HS-5 (cell line): ENCODE data around the gene FGFBP3.

Source experiments
- DNase-seq: peaks from one replicate; pipeline ENCODE4 v3.0.0-alpha.2; 2012; ENCODE audit warnings: low read depth

FGFBP3 gene, protein sequence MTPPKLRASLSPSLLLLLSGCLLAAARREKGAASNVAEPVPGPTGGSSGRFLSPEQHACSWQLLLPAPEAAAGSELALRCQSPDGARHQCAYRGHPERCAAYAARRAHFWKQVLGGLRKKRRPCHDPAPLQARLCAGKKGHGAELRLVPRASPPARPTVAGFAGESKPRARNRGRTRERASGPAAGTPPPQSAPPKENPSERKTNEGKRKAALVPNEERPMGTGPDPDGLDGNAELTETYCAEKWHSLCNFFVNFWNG

GRCh38 chr10:91909117-91909677, at the start of gene FGFBP3:
TSS of gene FGFBP3 (minus strand) at chr10:91909486. CDS start at chr10:91908969, 517 bp downstream.
- DNase-seq, result no peak

- no peak for DNase-seq
Measured at GRCh38 chr10:91957091-91957490, 47.8 kb upstream of the FGFBP3 start.

DNA sequence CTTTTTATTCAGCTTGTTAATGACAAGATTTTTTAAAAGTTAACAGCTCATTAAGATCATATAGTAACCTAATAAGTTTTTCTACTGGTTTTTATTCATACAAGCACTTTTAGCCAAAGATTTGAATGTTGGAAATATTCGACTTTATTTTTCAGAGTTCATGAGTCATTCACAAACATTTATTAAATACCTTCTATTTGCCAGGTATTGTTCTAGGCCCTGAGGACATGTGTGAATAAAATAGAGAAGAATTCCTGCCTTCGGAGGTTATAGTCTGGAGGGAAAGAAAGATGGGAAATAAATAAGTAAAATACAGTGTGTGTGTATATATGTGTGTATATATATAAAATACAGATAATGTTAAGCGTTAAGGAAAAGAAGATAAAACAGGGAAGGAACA, 45.8 kb upstream of the FGFBP3 start:
- DNase-seq, result no peak

DNA sequence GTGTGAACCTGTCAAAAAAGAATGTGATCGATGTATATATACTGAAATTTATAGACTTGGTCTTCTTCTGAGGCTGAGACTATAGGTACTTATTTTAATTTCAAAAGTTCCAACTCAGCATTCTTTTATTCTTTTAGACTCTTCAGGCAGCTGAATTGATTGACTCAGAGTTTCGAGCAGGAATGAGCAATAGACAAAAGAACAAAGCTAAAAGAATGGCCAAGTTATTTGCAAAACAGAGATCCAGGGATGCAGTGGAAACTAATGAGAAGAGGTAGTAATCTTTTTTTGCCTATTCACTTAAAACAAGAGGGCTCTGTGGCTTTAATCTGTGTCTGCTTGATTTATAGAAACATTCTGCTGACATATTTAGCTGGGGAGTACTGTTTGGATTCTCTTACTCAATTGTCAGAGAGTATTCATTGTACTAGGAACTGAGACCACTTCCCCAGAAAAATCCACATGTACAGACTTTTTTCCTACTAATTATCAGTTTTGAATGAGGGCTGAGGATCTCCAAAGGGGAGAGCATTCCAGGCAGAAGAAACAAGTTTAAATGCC, 44.4 kb upstream of the FGFBP3 start:
- no peak for DNase-seq

- peak; percentile 41 for DNase-seq
Measured at GRCh38 chr10:91944880-91945630, 35.8 kb upstream of the FGFBP3 start.

GRCh38 chr10:91941426-91941825, 32.1 kb upstream of the FGFBP3 start:
- no peak for DNase-seq

DNA sequence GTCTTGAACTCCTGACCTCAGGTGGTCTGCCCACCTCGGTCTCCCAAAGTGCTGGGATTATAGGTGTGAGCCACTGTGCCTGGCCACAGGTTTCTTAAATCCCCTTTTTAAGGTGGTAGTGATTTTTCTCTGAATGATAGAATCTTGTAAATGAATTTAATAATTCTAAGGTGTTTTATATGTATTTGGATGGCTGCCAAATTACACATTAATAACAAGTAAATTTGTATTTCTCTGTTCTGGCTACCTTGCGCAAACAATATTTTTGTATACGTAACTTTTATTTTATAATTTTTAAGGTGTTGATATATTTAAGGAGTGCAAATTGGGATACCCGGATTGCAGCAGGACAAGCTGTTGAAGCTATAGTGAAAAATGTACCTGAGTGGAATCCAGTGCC, 30.4 kb upstream of the FGFBP3 start:
- no peak for DNase-seq

DNA sequence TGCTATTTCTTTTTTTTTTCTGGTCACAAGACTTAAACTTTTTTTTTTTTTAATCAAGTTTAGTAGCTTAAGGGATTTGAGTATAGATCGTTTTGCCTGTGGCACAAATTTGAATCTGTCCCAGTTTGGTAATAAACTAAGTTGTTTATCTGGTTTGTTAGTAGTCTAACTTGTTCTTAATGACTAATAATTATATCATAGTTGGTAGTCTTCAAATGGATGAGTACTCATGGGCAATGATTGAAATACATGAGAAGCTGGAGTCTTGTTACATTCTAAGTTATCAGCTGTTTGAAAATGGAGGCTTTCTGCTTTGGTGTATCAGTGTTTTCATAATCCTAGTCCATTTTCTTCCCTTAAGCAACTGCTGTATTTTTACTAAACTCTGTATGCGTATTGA, 26.6 kb upstream of the FGFBP3 start:
- no peak for DNase-seq

DNA sequence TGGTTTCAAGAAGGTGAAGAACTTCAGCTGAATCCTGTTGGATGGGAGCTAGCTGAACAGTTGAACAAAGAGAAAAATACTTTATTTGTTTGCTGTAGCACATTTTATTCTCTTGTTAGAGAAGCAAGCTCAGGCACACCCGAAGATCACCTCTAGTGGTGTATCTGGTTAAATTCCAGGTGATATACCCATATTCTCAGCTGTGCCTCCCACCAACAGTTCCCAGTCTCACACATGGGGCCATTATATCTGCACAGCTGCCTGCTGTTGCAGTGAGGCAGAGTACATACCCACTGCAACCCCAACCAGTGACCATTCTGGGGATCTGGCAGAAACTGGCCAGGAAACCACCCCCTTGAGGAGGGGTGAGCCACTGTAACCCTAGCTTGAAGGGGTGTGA, 23.5 kb upstream of the FGFBP3 start:
- no peak for DNase-seq

DNA sequence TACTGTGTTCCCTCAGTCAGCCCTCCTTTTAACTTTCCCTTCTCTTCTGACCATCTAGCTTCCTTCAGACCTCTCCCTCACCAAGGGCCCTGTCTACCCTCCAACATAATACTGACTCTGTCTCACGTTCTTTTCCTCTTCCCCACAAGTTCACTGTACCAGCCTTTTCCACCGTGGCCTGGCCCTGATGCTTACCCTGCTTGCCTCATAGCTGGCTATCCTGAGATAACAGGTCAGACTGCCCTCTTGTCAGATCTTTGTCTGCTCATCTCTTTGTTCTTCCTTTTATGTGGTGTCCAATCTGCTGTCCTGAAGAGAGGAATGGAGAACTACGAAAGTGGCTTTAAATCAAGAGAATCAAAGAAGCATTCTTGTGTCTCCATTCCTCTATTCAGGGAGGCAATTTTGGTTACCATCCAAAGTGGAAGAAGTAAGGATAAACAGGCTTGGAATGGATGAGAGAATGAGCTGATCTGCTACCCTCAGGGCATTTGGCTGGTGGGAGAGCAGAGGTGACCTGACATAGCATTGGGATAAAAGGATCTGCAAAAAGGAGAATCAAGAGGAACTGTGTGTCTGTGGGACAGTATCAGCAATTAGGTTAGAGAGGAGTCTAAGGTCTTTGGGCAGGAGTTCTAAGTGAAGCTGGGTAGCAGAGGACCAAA, 22.4 kb upstream of the FGFBP3 start:
- no peak for DNase-seq

DNA sequence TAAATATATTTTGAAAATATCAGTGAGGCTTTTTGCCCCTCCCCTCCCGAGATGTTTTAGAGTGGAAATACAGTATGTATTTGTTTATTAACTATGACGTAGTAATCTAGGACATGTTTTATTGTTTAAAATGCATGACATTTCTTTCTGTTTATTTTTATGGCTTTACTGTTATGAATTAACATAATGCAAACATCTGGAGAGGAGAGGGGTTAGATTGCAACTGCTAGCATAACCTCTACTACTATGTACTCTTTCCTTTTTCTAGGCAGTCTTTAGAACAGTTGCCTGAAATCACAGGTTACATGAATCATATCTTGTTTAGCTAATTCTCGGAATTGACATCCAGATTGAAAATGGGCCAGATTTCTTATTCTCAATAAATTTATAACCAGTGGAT, 21.7 kb upstream of the FGFBP3 start:
- DNase-seq, result no peak

DNA sequence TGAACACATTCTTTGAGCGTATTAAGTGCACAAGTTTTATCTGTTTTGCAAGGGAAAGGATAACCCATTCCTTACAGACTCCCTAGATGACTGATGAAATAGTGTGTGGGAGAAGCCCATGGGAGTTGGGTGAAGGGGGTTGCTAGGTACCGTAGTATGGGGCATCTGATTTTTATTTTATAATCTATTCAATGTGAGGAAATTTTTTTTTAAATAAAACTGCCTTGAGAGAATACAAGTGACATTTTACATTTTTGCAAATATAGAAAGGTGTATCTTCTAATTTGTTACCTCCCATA, 15.7 kb upstream of the FGFBP3 start:
- DNase-seq, result no peak

DNA sequence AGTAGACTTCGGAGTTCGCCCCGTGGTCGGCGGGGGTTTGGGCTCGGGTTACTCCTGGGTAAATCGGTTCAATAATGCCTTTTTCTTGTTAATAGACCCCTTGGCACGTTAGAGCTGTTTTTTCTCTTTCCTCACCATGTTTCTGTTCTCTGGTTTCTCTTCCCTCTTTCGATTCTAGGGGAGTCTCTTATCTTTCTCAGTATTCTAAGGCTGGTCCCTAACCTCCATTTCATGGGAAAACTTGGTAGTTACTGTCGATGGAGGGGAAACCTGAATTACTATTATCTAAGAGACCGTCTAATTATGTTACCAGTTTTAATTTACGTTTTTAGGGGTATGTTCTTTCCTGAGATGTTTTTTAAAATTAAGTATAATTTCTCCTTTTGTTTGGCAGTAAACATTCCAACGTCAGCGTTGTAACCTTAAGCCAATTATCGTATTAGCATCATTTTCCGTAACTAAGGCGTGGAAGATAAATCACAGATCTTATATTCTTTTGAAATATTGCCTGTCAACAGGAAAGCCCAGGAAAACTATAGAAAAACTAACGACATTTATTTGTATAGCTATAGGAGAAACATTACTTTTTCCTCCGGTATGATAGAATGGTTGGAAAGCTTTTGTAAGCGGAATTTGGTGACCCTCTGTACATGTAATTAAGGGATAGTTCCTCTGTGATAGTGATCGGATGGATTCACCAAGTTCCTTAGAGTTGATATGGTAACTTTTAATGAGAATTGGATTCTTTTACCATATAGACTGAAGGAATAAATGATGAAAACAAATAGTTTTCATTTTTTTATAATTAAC, 15.1 kb upstream of the FGFBP3 start:
- DNase-seq, result no peak

- DNase-seq, result peak; percentile 79
Measured at GRCh38 chr10:91923371-91924211, 14.3 kb upstream of the FGFBP3 start, which contains the start of gene BTAF1. TSS of gene BTAF1 (plus strand) at chr10:91923770. CDS start at chr10:91924077, 307 bp downstream.

DNA sequence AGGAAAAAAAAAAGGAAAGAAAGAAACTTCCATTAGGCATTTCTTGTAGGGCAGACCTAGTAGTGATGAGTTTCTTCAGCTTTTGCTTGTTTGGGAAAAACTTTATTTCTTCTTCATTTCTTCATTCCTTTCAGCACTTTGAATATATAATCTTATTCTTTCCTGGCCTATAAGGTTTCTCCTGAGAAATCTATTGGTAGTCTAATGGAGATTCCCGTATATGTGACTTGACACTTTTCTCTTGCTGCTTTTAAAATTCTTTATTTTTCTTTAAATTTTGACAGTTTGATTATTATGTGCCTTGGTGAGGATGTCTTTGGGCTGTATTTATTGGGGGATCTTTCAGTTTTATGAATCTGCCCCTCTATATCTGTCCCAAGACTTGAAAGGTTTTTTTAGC, 10.4 kb upstream of the FGFBP3 start:
- no peak for DNase-seq

DNA sequence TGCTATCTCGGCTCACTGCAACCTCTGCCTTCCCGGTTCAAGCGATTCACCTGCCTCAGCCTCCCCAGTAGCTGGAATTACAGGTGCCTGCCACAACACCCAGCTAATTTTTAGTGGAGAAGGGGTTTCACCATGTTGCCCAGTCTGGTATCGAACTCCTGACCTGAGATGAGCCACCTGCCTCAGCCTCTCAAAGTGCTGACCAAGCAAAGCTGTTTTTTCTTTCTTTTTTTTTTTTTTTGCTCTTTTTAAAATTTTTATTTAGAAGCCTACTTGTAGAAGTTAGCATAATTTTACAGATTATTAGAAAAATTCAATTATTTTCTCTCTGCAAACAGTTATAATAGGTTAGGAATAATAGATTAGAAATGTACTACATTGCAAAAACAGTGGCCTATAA, 1.2 kb upstream of the FGFBP3 start:
- DNase-seq, result no peak

GRCh38 chr10:91908337-91909116, 759 bp downstream of the FGFBP3 start:
- DNase-seq, result peak; percentile 40

- no peak for DNase-seq
Measured at GRCh38 chr10:91907914-91908336, 1.4 kb downstream of the FGFBP3 start.

DNA sequence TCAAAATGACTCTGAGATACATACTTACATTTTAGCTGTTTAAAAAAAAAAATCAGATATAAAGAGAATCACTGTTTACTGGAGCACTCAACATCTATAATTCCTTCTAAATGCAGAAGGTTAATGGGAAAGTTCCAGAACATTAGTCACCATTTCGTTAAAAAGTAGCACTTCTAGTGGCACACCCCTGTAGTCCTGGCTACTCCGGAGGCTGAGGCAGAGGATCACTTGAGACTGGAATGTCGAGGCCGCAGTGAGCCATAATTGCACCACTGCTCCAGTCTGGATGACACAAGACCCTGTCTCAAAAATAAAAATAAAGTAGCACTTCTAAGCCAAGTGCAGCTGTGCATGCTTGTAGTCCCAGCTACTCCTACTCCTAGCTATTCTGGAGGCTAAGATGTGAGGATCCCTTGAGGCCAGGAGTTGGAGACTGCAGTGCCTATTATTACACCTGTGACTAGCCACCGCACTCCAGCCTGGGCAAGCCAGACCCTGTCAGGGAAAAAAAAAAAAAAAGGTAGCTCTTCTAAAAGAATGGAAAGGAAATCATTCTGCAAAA, 2.2 kb downstream of the FGFBP3 start:
- DNase-seq, result no peak
